ENCODE results near the gene ADGRL3.

DNA sequence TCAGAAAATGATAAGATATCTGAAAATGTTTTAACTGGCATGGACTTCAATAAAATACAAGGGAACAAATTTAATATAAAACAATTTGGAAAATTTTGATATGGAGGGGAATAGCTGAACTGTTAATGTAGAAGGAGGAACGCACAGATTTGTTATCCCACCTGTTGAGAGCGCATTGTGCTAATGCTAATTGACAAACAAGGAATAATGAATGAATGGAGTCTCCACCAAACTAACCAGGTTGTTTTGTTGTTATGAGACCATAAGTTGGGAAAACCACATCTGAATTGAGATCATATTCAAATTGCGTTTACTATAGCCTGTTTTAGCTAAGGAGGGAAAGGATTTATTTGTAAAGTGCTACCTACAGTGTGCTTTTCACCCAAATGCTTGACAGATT is 195.6 kb downstream of the ADGRL3 start:
- TF ChIP-seq, protein P1, sequence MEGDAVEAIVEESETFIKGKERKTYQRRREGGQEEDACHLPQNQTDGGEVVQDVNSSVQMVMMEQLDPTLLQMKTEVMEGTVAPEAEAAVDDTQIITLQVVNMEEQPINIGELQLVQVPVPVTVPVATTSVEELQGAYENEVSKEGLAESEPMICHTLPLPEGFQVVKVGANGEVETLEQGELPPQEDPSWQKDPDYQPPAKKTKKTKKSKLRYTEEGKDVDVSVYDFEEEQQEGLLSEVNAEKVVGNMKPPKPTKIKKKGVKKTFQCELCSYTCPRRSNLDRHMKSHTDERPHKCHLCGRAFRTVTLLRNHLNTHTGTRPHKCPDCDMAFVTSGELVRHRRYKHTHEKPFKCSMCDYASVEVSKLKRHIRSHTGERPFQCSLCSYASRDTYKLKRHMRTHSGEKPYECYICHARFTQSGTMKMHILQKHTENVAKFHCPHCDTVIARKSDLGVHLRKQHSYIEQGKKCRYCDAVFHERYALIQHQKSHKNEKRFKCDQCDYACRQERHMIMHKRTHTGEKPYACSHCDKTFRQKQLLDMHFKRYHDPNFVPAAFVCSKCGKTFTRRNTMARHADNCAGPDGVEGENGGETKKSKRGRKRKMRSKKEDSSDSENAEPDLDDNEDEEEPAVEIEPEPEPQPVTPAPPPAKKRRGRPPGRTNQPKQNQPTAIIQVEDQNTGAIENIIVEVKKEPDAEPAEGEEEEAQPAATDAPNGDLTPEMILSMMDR (conservative IDR thresholded peaks at IDR 0.05 in 1 of 2, IDR thresholded peaks at IDR 0.05 in 1 of 2; ENCODE audit: low read depth in 1 of 2, low read length in 2 of 2), result no peak
- no peak for TF ChIP-seq EZH2 (IDR thresholded peaks at IDR 0.05; ENCODE audit: low read length, missing control alignments)
